GM21528 (cell line): ENCODE results near the gene PRKCB.
"Not testable (repeated sequence)": the region's sequence is repeated elsewhere in the genome, so short reads cannot be mapped to it uniquely, and the experiment has no call there.

ENCODE experiments used
- ATAC-seq: cut with Tn5 transposase; IDR thresholded peaks from one replicate; pipeline ENCODE4 v1.9.1; 2021; ENCODE audit warnings: mild to moderate bottlenecking, moderate library complexity; ENCODE audit not compliant: unreplicated experiment, low FRiP score

PRKCB gene

DNA sequence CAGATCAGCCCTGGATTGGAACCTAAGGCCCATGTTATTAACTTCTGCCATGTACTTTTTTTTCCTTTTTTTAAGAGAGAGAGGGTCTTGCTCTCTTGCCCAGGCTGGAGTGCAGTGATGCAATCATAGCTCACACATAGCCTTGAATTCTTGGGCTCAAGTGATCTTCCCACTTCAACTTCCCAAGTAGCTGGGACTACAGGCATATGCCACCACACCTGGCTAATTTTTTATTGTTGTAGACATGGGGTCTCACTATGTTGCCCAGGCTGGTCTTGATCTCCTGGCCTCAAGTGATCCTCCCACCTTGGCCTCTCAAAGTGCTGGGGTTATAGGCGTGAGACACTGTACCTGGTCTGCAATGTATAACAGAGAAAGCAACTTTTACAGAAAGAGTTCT, 194.1 kb downstream of the PRKCB start:
- not testable (repeated sequence) for ATAC-seq

DNA sequence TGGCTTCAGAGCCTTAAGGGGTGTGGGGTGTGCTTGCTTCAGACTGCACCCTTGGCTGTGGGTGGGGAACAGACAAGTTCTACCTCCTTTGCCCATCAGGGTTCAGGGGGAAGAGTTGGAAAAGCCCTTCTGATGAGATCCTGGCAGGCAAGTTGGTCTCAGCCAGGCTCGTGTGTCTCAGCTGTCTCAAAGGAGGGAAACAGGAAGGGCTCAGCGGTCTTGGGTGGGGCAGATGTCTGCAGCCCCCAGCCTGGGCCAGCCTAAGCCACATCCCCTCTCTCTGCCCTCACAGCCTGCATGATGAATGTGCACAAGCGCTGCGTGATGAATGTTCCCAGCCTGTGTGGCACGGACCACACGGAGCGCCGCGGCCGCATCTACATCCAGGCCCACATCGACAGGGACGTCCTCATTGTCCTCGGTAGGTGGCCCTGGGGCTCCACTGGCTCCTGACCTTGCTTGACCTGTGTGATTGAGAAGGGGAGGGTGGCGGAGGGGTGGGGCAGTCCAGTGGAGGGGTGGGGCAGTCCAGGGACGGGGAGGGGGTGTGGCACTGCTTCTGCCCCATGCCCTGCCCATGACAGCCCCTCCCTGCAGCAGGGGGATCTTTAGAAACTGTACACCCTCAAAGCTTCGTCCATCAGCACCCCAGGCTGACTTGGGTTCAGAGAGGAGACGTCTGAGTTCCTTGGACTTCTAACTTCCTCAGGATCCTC, 199.5 kb downstream of the PRKCB start:
- ATAC-seq: no peak

DNA sequence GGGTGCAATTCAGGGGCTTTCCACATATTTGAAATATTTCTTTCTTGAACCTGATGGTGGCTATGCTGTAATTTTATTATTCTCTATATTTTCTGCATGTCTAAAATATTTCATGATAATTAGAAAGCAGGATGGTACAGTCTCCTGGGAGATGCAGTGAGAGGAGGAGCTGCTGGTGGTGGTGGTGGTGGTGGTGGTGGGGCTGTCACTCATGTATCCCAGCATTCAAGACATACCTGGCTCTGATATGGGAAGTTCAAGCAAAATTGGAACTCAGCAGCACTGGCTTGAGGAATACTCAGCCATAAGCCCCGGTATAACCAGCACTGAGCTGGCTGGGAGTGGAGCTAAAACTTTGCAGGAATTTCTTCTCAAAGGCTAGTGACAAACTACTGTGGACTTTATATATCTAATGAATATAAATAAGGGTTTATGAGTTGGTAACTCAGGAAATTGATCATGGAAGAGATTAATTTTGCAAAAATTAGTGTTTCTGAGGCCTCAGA, 200.3 kb downstream of the PRKCB start:
- ATAC-seq: no peak

- ATAC-seq: no peak
Observed at GRCh38 chr16:24036614-24037013, 200.8 kb downstream of the PRKCB start.

- ATAC-seq: no peak
Observed at GRCh38 chr16:24037335-24037734, 201.6 kb downstream of the PRKCB start.

DNA sequence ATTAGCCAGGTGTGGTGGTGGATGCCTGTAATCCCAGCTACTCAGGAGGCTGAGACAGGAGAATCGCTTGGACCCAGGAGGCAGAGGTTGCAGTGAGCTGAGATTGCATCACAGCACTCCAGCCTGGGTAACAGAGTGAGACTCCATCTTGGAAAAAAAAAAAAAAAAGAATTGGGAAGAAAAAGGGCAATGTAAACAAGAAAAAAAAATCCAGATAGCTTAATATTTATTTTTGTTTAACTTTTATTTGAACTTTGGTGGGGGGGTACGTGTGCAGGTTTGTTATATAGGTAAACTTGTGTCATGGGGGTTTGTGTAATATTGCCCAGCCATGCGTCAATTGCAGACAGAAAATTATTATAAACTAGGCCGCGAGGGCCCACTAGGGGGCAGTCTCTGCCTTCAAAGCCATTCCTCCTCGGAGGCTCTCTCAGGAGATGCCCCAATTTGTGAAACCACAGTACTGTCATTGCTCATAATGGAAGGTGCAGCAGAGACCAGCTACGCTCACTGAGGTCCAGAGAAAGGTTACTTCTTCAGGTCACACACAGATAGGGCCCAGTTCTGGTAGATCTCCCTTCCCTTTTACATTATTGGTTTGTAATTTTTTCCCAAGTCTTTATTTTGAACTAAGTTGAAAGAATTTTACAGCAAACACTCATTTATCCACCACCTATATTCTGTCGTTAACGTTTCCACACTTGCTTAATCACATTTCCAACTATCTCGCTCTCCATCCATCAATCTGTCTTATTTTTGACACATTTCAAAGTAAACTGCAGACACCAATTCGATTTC, 206.2 kb downstream of the PRKCB start:
- ATAC-seq: peak; percentile 60

DNA sequence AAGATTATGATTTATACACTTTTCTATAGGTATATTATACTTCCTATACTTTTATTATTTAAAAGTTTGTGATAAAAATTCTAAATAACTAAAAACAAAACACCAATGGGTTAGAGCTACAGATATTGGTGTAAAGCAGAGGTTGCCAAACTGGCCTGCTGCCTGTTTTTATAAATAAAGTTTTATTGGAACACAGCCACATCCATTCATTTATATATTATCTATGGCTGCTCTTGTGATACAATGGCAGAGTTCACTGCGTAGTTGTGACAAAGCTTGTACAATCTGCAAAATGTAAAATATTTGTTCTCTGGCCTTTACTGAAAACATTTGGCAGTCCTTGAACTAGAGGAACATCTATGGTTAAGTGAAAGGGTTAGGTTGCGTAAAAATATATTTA, 208.7 kb downstream of the PRKCB start:
- no peak for ATAC-seq

GRCh38 chr16:24045641-24046040, 209.9 kb downstream of the PRKCB start:
- no peak for ATAC-seq

- no peak for ATAC-seq
Observed at GRCh38 chr16:24046442-24046841, 210.7 kb downstream of the PRKCB start.

GRCh38 chr16:24049113-24049512, 213.3 kb downstream of the PRKCB start:
- no peak for ATAC-seq

DNA sequence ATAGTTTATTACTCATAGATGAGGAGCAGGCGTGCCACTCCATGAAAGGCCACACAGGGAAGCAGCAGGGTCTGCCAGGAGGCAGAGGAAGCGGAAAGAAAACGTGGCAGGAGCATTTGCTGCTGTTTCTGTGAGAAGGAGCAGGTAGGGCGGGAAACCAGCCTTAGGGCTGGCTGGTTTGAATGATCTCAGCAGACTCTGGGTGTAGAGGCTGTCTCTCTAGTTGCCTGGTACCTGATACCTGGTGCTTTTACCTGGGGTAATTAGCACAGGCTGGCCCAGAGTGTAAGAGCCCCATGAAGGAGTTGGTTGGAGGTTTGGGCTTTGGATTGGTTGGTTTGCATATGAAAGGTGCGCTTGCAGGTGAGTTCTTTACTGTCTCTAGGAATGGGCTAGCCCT, 215.3 kb downstream of the PRKCB start:
- no peak for ATAC-seq

- no peak for ATAC-seq
Observed at GRCh38 chr16:24052329-24053098, 216.7 kb downstream of the PRKCB start.

GRCh38 chr16:24053099-24053946, 217.5 kb downstream of the PRKCB start:
- ATAC-seq: no peak

DNA sequence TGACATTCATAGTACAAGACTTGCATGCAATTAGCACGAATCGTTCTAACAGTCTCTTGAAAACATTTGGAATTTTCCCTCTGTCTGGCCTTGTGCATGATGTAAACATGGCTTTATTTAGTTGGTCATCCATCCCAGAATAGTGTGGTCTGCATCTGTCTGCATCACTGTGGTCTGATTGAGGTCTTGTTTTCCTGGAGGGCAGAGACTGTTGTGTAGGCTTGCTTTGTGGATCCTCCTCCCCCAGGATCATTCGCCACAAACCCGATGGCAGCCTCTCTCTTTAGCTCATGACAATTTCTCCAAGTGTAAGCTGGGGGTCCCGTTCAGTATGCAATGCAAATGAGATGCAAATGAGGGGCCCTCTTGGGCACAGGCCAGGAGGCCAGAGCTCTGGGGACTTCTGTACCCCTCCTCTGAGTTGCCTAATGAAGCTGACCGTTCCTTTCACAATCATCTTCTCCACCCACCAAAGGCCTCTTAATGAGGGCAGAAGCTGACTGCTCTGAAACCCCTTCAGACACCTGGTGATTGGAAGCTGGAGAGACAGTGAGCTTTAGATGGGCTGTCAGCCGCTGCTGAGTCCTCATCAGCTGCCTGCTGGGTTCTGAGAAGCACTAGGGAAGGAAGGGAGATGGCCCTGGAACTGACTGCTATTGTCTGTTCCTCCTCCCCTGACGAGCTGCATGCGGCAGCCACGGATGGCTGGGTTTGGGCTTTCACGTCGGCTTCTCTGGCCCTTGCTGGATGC, 219.1 kb downstream of the PRKCB start:
- no peak for ATAC-seq

GRCh38 chr16:24062270-24062817, 226.6 kb downstream of the PRKCB start:
- ATAC-seq: no peak

GRCh38 chr16:24069036-24069590, 233.3 kb downstream of the PRKCB start:
- no peak for ATAC-seq

DNA sequence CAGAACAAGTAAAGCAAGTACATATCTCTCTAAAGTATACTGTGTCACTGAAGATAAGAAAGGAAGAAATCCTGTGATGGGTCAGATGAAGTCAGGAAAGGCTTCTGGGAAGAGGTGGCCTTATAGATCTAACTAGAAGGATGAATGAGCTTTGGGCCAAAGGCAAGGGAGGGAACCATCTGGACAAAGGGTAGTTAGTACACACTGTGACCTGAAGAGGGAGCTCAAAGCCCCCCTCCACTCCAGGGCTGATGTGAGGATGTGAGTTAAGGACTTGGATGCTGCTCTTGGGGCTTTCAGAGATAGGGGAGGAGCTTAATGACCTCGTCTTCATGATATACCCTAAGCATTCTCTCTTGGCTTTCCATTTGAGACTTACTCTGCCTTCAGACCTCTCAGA, 235.1 kb downstream of the PRKCB start:
- no peak for ATAC-seq

GRCh38 chr16:24071666-24072360, 236.0 kb downstream of the PRKCB start:
- ATAC-seq: no peak
